COLO668 (cell line): ENCODE results near the gene IQGAP3.

Experiments
- DNase-seq: peaks from one replicate; lab custom pipeline; 2025; ENCODE audit not compliant: unreplicated experiment; lab: John Stamatoyannopoulos, UW

IQGAP3 gene

DNA sequence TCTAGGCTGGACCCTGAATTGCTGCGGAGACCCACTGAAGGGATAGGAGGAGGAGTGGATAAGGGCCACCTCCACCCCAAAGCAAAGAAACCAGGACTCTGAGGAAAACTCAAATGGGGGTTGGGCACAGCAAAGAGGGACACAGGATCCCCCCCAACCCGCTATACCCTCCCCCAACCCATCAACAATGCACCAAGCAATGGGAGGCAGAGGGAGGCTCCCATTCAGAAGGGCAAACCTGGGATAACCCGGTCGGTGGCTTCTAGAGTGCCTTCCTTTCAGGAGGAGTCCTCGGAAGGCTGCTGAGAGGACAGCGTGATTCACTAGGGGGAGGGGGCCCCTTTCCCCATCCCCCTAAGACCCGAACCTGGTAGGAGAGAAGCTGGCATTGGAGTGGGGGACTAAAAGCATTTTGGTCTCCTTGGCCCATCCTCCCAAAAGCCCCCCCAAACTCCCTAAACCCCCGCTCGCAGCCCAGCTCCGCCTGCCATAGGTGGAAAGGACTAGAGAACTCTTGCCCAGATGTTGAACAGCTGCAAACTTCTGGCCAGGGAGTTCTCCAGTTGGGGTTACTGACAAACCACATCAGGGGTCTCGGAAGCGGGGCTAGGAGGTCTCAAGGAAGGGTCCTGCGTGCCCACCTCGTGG, 73.0 kb downstream of the IQGAP3 start:
- peak; percentile 26 for DNase-seq

DNA sequence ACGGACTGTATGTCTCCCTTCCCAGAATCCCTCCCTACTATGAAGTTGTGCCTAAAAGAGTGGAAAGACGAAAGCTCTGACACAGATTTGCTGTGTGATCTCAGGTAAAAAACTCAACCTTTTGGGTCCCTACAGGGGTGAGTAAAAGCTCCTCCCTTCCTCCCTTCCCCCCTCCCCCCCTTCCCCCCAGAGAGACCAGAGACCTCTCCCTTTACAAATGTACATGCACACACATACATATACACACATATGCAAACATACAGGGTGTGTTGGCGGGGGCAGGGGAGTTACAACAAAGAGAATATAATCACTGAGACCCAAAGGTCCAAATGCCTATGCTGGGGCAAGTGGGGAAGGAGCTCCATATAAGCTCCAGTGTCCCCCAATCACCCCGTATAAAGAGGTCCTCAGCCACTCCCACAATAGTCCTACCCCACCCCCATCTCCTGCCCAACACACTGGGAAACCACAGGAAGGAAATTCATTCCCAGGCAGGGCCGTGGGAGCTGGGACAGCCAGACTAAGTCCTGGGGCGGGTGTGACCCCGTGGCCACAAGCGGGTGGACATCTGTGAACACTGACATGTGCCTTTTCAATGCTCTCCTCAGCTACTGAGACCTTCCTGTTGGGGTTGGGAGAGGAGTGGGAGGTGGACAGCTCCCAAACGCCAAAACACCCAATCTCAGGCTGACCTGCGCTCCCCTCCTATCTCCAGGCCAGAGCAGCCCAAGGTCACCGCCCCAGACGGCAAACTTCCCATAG, 73.8 kb downstream of the IQGAP3 start:
- peak; percentile 20 for DNase-seq

DNA sequence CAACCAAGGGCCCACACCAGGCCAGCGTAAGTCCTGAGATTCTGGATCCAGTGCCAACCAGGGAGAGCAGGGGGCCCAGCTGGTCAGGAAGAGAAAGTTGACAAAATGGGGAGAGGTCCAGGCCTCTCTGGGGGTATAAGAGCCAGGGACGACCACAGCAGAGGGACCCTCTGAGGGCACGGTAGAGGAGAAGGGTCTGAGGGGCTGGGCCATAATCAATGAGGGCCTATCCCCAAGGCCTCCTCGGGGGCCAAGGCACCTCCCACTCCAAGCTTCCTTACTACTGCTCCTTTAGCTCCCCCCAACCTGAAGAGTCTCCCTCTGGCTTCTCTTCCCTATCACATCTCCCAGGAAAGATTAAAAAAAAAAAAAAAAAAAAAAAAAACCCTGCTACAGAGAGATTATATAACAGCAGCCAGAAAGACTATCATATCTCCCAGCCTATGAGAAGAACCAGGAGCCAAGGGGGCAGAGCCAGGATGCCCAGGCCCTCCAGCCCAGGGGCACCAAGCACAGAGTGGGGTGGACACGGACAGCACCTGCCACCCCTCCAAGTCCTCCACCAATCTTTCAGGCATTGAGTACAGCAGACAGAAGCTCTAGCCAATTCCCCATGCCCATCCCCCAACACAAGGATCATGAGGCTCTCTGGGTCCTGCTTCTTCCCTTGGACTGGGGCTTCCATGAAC, 74.5 kb downstream of the IQGAP3 start:
- no peak for DNase-seq

- no peak for DNase-seq
Measured at GRCh38 chr1:156497078-156497742, 75.2 kb downstream of the IQGAP3 start.

DNA sequence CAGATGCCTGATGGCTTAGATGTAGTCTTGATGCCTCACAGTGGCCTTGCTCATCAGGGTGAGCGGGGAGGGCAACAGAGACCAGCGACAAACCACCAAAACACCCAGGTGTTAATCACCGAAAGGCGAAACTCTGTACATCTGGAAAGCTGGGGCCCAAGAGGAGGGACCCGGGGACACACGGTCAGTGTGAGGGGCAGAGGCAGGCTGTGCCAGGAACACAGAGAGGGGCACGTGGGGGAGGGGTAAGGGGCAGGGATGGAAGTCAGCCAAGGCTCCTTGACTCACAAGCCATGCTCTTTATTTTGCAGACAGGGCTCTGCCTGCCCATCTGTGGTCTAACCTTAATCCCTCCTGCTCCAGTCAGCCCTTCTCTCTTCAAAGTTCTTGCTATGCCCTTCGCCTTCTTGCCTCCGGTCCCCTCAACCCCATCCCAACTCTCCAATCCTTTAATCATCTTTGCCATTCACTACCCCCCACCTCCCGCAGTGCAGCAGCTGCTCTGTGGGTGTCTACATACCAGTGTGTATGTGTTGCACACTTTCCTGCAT, 76.1 kb downstream of the IQGAP3 start:
- no peak for DNase-seq

DNA sequence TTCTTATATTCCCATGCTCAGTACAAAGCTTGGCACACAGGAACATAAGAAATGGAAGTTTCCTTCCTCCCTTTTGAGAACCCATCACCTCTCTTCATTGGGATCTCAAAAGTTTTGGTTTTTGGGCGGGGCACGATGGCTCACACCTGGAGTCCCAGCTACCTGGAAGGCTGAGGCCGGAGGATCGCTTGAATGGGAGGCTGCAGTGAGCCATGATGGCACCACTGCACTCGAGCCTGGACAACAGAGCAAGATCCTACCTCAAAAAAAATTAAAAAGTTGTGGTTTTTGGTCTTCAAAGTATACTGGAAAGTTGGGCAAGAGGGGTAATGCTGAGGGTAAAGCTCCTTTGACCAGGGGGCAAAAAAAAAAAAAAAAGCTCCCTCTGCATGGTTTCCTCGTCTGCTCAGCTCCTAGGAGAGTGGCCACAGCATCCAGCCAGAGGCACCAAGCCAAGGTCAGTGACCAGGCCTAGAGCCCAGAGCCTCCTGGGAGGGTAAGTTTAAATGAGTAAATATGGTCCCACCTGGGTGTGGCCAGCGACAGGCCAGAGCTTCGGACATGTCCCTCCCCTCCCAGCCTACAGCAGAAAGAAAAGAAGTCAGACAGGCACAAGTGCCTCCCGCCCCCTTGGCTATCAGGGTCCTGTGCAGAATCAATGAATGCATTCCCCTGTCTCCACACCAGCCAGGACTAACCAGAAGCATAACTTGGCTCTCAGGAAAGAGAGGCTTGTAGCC, 76.8 kb downstream of the IQGAP3 start:
- DNase-seq = no peak

- no peak for DNase-seq
Measured at GRCh38 chr1:156494309-156494895, 78.0 kb downstream of the IQGAP3 start.

DNA sequence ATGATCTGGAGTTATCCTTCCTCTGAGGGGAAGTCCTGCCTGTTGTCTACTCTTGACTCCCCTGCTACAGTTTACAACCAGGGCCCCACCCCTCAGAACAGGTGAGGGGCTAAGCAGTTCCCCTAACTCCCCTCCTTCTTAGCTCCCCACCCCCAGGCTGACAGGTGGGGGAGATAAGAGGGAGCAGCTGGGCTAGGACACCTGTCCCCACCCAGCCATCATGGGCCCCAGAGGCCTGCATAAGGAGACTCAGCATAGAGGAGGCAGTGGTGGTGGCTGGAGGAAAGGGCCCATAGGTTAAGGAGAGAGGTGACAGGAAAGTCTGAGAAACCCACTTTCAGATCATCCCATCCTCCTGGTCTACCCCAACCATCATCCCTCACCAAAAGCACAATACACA, 78.6 kb downstream of the IQGAP3 start:
- DNase-seq = peak; percentile 13

- DNase-seq = no peak
Measured at GRCh38 chr1:156493154-156493631, 79.2 kb downstream of the IQGAP3 start.

DNA sequence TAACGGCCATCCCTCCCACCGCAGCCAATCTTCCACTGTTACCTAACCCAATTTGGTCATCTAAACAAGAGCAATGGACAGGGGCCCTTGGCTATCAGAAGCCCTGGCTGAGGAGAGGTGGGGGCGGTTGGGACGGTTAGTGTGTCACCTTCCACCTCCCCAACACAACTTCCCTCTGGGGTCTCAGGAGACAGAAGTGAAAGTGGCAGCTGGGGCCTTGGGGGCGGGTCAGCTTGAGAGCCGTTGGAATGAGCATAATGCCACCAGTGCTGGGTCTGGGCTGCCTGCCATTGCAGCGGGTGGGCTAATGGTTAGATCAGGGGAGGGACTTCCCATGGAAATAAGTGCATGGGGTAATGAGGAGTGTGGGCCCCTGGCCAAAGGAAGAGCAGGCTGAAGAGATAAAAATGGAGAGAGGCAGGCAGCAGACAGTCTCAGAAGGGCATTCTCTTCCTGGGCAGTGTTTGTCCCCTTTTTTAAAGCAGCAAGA, 79.7 kb downstream of the IQGAP3 start:
- DNase-seq = no peak

DNA sequence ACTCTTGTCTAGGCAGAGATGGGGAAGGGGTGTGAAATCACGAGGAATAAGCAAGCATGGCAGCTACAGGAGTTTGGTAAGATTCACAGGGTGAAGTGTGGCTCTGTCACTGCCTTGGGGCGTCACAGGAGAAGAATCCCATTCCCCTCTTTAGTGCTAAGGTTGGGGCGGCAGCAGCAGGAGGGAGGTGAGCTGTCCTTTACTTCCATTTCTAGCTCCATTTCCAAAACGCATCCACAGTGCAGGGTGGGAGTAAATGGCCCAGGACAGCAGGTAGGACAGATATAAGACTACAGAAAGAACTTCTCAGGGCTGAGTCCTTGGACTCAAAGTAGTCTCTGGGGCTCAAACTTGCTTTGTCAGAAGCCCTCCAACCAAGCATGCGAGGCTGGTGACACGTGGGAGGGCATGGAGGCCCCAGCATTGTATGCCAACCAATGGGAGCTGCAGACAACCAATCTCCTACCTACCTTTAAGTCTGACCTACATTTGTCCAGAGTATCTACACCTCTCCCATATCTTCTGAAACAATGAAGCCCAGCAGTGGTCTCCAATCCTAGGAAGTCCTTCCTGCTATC, 80.3 kb downstream of the IQGAP3 start:
- DNase-seq = no peak

- no peak for DNase-seq
Measured at GRCh38 chr1:156491151-156491949, 81.0 kb downstream of the IQGAP3 start.

- DNase-seq = peak; percentile 54
Measured at GRCh38 chr1:156490401-156491032, 81.8 kb downstream of the IQGAP3 start.

DNA sequence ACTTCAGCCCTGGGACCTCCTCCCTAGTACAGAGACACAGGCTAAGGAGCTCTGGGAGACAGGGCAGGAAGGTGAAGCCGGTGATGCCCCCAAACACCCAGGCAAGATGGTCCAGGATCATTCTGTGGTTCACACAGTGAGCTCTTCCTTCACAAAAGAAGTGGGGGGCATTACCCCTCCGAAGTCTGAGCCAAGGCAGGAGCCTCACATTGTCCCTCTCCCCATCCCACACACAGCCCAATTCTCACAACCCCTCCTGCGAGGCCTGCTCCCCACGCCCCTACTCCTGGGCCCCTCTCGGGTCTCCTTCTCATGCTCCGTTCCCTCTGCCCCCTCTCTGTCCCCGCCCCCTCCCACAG, 82.5 kb downstream of the IQGAP3 start:
- no peak for DNase-seq

GRCh38 chr1:156489166-156489934, 83.0 kb downstream of the IQGAP3 start:
- DNase-seq = peak; percentile 94

- peak; percentile 26 for DNase-seq
Measured at GRCh38 chr1:156488566-156489165, 83.7 kb downstream of the IQGAP3 start.

- DNase-seq = no peak
Measured at GRCh38 chr1:156487862-156488261, 84.5 kb downstream of the IQGAP3 start.
